Epithelial cell of proximal tubule (primary cell): ENCODE results near the gene IFIT2. TPM values are rescaled to one million over a fixed set of nuclear protein-coding genes. Genes with fewer than 3 reads are reported as not detected.
A peak's percentile ranks its signal among the peaks of the same experiment; 100 is the strongest.

Source experiments
- DNase-seq: peaks from one replicate; pipeline ENCODE4 v3.0.0-alpha.2; 2011; ENCODE audit warnings: low read depth
- H3K4me3 ChIP-seq: 2 replicates; pipeline ENCODE4 v1.5.1; 2011; ENCODE audit warnings: low read depth, mild to moderate bottlenecking, low read length
- CTCF ChIP-seq: conservative IDR thresholded peaks from 2 replicates; pipeline ENCODE4 v1.5.1; 2012; ENCODE audit warnings: low read depth, mild to moderate bottlenecking, low read length
- total RNA-seq: library from RNA; depleted of rRNA; stranded (reverse); fragments of >200 nt; gene quantifications from 2 replicates; pipeline ENCODE4 v1.2.3, GENCODE V29; 2015

IFIT2 gene
- total RNA-seq, 1 donor from 2014 or later, result 2.2 TPM

DNA sequence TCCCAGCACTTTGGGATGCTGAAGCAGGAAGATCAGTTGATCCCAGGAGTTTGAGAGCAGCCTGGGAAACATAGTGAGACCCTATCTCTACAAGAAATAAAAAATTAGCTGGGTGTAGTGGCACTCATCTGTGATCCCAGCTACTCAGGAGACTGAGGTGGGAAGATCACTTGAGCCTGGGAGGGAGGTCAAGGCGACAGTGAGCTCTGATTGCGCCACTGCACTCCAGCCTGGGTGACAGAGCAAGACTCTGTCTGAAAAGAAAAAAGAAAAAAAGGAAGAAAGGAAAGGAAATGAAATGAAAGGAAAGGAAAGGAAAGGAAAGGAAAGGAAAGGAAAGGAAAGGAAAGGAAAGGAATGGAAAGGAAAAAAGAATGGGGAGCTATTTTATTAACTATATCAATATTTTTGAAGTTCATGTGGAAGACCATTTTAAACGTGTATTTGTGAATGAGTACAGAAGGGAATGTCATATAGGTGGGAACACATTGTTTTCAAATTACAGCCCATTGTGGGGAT is 7.1 kb upstream of the IFIT2 start:
- TF ChIP-seq CTCF, result no peak
- H3K4me3 ChIP-seq, result no peak overlapping the region
- no peak for DNase-seq

DNA sequence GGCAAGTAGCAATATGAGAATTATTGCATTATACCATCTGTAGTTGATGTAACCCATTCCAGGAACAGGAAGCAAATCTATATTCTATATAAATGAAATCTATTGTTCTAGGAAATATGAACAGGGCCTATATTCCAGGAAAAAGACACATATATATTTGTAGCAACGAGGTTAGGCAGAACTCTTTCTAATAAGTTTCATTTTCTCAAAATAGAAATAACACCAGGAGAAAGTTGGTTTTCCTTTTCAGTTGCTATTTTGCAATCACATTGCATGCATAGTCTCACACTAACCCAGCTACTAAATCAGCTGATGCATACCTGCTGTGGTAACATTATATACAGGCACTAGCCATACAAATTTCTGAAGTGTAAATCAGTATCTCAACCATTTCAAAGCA is 6.2 kb upstream of the IFIT2 start:
- no peak for TF ChIP-seq CTCF
- H3K4me3 ChIP-seq, result no peak overlapping the region
- no peak for DNase-seq

DNA sequence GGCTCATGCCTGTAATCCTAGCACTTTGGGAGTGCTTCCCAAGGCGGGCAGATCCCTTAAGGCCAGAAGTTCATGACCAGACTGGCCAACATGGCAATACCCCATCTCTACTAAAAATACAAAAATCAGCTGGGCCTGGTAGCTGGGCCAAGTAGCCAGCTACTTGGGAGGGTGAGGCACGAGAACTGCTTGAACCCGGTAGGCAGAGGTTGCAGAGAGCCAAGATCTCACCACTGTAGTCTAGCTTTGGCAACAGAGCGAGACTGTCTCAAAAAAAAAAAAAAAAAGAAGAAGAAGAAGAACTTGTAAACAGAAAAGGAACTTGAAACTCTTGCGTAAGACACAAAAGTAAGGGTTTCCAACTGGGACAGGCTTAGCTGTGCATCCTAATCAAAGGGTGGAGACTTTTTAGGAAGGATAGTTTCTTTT is 5.6 kb upstream of the IFIT2 start:
- no peak for DNase-seq
- TF ChIP-seq CTCF, result no peak
- no peak overlapping the region for H3K4me3 ChIP-seq

DNA sequence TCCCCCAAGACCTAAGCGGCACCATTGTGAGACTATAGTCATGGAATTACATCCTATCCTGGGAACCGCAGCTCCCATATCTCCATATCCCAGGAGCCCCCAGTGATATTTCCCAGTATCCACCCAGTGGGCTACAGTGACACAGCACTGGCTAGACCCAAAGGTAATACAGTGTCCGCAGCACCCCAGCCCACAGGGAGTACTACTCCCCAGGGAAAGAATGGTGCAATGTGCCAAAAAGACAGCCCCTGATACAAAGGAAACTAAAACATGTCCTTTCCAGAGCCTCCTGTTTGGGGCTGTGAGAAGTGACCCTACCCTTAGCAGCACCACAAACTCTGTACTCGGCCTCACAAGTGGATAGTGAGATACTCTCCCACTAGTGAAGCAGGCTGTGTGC is 4.5 kb upstream of the IFIT2 start:
- no peak for DNase-seq
- H3K4me3 ChIP-seq, result no peak overlapping the region
- no peak for TF ChIP-seq CTCF

- H3K4me3 ChIP-seq, result no peak overlapping the region
- TF ChIP-seq CTCF, result no peak
- DNase-seq, result no peak
Measured at GRCh38 chr10:89297791-89298190, 4.1 kb upstream of the IFIT2 start.

DNA sequence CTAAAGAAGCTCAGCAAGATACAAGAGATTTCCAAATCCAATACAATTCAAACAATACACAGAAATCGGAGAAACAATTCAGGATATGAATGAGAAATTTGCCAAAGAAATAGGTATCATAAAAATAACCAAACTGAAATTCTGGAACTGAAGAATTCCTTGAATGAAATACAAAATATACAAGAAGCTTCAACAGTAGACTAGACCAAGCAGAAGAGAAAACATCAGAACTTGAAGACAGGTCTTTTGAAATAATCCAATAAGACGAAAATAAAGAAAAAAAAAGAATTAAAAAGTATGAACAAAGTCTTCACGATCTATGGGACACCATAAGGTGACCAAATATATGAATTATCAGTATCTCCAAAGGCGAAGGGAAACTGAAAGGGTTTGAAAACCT is 2.8 kb upstream of the IFIT2 start:
- H3K4me3 ChIP-seq, result no peak overlapping the region
- no peak for TF ChIP-seq CTCF
- DNase-seq, result no peak

DNA sequence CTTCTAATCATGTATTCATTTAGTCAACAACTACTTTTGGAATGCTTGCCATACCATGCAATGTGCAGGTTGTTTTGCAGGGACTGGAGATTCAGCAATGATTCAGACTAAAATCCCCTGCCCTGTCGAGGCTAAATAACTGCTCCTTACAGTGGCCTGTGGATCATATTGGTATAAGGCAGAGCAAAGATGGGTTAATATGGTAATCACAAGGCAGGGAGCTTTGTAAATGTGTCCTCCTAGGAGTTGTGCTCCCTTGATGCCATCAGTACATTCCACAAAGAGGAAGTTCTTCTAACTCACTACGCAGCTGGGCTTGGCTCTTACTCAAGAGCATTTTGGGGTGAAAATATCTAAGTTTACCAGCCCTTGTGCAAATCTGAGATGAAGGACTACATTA is 614 bp upstream of the IFIT2 start:
- no peak for TF ChIP-seq CTCF
- peak overlapping the region; percentile 57 for H3K4me3 ChIP-seq
- DNase-seq, result no peak
